Fibroblast of lung (primary cell): ENCODE data around the gene ULK2.

Source experiments
- CTCF ChIP-seq, 2 donors: IDR thresholded peaks in 1 of 2; conservative IDR thresholded peaks in 1 of 2; 1 replicate in 1 of 2; 2 replicates in 1 of 2; pipeline ENCODE4 v1.5.1; 2011 to 2012; ENCODE audit warnings: low read length in 2 of 2, control low read depth in 1 of 2, inconsistent platforms in 1 of 2, low read depth in 1 of 2, mild to moderate bottlenecking in 1 of 2
- EZH2 ChIP-seq: IDR thresholded peaks from 2 replicates; pipeline ENCODE4 v1.5.1; 2012; ENCODE audit warnings: low read length, control low read depth, mild to moderate bottlenecking; ENCODE audit errors: missing control alignments

- no peak for TF ChIP-seq CTCF (conservative IDR thresholded peaks at IDR 0.05 in 1 of 2, IDR thresholded peaks at IDR 0.05 in 1 of 2; ENCODE audit: low read depth in 1 of 2, low read length in 2 of 2)
- no peak for TF ChIP-seq EZH2
These were observed 125.2 kb downstream of the ULK2 start for GRCh38 chr17:19742495-19742894.
